Parathyroid adenoma (tissue), 2 donors: ENCODE measurements around the gene ZNF160.
A peak's percentile ranks its signal among the peaks of the same experiment; 100 is the strongest.
"Not testable (repeated sequence)": the region's sequence is repeated elsewhere in the genome, so short reads cannot be mapped to it uniquely, and the experiment has no call there.

Experiments used
- H2AFZ ChIP-seq: fragments of 300-600 bp; sonication (generic); one replicate; pipeline ENCODE4 v1.7.0; 2017; ENCODE audit warnings: antibody characterized with exemption, mild to moderate bottlenecking
- H3K27ac ChIP-seq: fragments of 300-600 bp; sonication (generic); one replicate; pipeline ENCODE4 v1.7.0; 2017
- H3K27me3 ChIP-seq: fragments of 300-600 bp; sonication (generic); one replicate; pipeline ENCODE4 v1.7.0; 2017; ENCODE audit warnings: low read length; ENCODE audit not compliant: control insufficient read depth, insufficient read depth
- H3K36me3 ChIP-seq: fragments of 300-600 bp; sonication (generic); one replicate; pipeline ENCODE4 v1.7.0; 2017; ENCODE audit warnings: low read length; ENCODE audit not compliant: control insufficient read depth, insufficient read depth
- H3K4me1 ChIP-seq: fragments of 300-600 bp; sonication (generic); one replicate; pipeline ENCODE4 v1.7.0; 2017; ENCODE audit warnings: control low read depth
- H3K4me2 ChIP-seq: fragments of 300-600 bp; sonication (generic); one replicate; pipeline ENCODE4 v1.7.0; 2017; ENCODE audit warnings: low read length
- H3K4me3 ChIP-seq: fragments of 300-600 bp; sonication (generic); one replicate; pipeline ENCODE4 v1.7.0; 2017; ENCODE audit warnings: low read depth, low read length
- H3K79me2 ChIP-seq: fragments of 300-600 bp; sonication (generic); one replicate; pipeline ENCODE4 v1.7.0; 2017; ENCODE audit warnings: control low read depth
- H3K9ac ChIP-seq: fragments of 300-600 bp; sonication (generic); one replicate; pipeline ENCODE4 v1.7.0; 2017; ENCODE audit warnings: mild to moderate bottlenecking
- H3K9me3 ChIP-seq: fragments of 300-600 bp; sonication (generic); one replicate; pipeline ENCODE4 v1.7.0; 2017; ENCODE audit warnings: low read length; ENCODE audit not compliant: control insufficient read depth
- TF ChIP-seq, protein P1 (sequence below): fragments of 300-600 bp; sonication (generic); IDR thresholded peaks from one replicate; pipeline ENCODE4 v1.7.0; 2017; ENCODE audit warnings: antibody characterized with exemption, mild to moderate bottlenecking
- donor health status: primary hyperparathyroidism.

Gene ZNF160

DNA sequence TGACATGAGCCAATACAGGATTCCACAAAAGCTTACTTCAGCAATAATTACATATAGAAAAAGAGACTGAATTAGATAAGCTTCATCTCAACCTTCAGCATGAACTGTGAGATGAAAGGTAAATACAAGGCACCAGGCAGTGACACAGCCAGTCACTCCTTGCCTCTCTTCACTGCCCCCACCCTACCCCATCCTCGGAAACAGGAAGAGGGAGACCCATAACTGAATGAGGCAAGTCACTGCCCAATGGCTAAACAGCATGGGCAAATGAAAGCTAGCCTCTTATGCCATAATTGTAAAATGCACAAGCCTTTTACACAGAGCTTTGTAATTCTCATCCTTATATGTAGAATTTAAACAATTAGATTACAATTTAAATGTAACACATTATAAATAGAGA, 1.7 kb downstream of the ZNF160 start:
- no peaks in the 10 kb centered on the region for H3K36me3 ChIP-seq
- no peak overlapping the region for H3K27ac ChIP-seq
- H3K9ac ChIP-seq = no peak overlapping the region
- H2AFZ ChIP-seq = no peak overlapping the region
- H3K27me3 ChIP-seq = no peaks in the 10 kb centered on the region
- TF ChIP-seq, protein P1, sequence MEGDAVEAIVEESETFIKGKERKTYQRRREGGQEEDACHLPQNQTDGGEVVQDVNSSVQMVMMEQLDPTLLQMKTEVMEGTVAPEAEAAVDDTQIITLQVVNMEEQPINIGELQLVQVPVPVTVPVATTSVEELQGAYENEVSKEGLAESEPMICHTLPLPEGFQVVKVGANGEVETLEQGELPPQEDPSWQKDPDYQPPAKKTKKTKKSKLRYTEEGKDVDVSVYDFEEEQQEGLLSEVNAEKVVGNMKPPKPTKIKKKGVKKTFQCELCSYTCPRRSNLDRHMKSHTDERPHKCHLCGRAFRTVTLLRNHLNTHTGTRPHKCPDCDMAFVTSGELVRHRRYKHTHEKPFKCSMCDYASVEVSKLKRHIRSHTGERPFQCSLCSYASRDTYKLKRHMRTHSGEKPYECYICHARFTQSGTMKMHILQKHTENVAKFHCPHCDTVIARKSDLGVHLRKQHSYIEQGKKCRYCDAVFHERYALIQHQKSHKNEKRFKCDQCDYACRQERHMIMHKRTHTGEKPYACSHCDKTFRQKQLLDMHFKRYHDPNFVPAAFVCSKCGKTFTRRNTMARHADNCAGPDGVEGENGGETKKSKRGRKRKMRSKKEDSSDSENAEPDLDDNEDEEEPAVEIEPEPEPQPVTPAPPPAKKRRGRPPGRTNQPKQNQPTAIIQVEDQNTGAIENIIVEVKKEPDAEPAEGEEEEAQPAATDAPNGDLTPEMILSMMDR = no peak
- H3K4me2 ChIP-seq = peak overlapping the region; percentile 7
- no peak overlapping the region for H3K4me3 ChIP-seq
- peaks cover 2% of the 10 kb centered on the region for H3K4me1 ChIP-seq
- H3K79me2 ChIP-seq = peaks cover 40% of the 10 kb centered on the region
- no peaks in the 10 kb centered on the region for H3K9me3 ChIP-seq

DNA sequence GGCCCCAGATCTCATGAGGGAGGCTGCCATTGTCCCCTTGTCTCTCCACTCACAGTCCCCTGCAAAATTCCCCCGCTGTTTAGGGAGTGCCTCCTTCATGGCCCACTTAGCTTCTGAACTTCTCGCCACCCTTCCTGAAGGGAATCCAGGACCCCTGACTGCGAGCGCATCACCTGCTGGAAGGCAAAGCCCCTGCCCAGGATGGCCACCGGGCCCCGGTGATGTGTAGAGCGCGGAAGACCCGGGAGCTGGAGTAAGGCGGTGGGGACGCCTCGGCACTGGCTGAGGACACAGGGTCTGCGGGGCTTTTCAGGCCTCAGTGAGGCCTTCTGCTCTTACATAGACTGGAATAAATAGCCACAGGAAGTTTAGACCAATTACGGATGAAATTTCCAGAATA, 4.7 kb downstream of the ZNF160 start:
- not testable (repeated sequence) for H3K9me3 ChIP-seq, H3K9ac ChIP-seq, H3K27ac ChIP-seq, H3K27me3 ChIP-seq, H3K36me3 ChIP-seq, H3K4me1 ChIP-seq, H3K4me3 ChIP-seq, H2AFZ ChIP-seq, H3K4me2 ChIP-seq
- peaks cover 44% of the 10 kb centered on the region for H3K79me2 ChIP-seq

DNA sequence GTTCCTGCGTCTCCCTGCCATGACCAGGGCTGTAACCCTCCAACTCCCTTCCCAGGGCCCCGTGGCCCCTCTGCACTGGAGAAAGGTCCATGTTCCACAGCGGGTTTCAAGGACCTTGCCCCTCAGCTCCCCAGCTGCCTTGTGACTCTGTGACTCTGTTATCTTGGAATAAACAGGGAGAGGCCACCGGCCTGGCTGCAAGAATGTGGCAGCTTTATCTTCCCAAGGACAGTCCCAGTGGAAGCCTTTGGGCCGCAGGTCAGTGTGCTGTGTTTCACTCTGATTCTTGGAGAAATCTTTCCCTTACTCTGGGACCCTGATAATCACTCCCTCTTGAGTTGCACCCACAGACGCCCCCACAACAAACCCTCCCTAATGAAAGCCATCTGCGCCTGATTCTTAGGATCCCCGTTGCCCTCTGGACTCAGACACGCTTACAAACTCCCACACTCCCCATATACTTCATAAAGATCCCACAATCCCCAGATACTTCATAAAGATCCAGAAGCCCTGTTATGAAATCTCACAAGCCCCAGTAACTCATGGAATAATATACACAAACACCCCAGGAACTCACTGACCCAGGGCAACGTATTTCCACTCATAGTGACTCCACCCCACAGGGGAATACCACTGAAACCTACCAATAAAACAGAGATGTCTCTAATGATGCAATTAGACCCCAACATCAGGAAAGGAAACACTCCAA, 6.1 kb downstream of the ZNF160 start:
- not testable (repeated sequence) for H3K36me3 ChIP-seq, H3K4me2 ChIP-seq, H3K9me3 ChIP-seq, H3K4me1 ChIP-seq, H3K4me3 ChIP-seq, H3K27ac ChIP-seq, H2AFZ ChIP-seq, H3K27me3 ChIP-seq, H3K9ac ChIP-seq
- H3K79me2 ChIP-seq = peaks cover 42% of the 10 kb centered on the region

DNA sequence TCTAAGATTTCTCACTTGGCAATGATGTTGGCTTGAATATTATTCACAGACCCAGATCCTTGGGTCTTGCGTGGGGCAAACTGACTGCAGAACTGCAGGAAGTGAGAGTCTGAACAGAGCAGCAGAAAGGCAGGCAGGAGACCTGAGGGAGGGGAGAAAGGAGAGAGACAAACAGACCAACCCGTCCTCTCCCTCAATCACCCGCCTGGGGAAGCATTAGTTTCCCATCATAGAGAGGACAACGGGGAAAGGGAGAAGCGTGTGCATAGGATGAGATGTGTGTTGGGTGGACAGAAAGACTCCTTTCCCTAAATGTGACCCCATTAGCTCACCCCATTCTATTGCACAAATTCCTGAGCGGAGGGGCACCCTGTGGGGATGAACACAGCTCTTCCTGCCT, 6.6 kb downstream of the ZNF160 start:
- not testable (repeated sequence) for H2AFZ ChIP-seq, H3K27me3 ChIP-seq, H3K36me3 ChIP-seq, H3K4me2 ChIP-seq, H3K9me3 ChIP-seq, H3K4me1 ChIP-seq, H3K9ac ChIP-seq, H3K4me3 ChIP-seq, H3K27ac ChIP-seq
- H3K79me2 ChIP-seq = peaks cover 42% of the 10 kb centered on the region

DNA sequence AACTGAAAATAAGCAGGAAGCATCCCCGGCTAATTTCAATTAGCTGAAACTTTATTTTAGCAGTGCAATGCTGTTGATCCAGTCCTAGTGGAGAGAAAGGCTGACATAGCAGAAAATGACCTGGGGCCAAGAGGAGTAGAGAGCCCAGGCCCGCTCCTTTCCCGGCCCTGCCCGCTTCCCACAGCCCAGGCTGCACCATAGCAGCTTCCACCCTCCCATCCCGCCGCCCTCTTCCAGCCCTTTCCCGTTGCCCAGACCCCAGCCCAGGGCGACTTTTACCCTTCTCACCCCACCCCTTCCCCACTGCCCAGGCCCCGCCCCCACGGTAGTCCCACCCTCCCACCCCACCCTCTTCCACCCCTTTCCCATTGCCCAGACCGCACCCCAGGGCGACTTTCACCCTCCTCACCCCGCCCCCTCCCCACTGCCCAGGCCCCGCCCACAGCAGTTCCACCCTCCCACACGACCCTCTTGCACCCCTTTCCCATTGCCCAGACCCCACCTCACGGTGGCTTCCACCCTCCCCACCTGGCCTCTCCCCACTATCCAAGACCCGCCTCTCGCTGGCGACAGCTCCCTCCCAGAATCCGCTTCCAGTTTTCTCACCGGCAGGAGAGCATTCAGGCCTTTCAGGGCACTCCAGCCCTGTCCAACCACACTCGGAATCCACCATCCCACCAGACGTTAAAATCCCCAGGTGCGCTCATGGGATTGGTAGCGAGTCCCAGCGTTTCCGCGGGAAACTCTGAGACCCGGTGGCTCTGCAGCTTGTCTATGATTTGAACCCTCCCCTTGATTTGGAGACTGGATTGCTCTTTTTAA, 8.3 kb downstream of the ZNF160 start:
- no peaks in the 10 kb centered on the region for H3K36me3 ChIP-seq
- TF ChIP-seq, protein P1 = no peak
- no peak overlapping the region for H2AFZ ChIP-seq
- H3K9ac ChIP-seq = no peak overlapping the region
- no peak overlapping the region for H3K4me3 ChIP-seq
- H3K4me2 ChIP-seq = no peak overlapping the region
- no peak overlapping the region for H3K27ac ChIP-seq
- no peaks in the 10 kb centered on the region for H3K27me3 ChIP-seq
- H3K4me1 ChIP-seq = no peaks in the 10 kb centered on the region
- H3K9me3 ChIP-seq = no peaks in the 10 kb centered on the region
- H3K79me2 ChIP-seq = peaks cover 43% of the 10 kb centered on the region

DNA sequence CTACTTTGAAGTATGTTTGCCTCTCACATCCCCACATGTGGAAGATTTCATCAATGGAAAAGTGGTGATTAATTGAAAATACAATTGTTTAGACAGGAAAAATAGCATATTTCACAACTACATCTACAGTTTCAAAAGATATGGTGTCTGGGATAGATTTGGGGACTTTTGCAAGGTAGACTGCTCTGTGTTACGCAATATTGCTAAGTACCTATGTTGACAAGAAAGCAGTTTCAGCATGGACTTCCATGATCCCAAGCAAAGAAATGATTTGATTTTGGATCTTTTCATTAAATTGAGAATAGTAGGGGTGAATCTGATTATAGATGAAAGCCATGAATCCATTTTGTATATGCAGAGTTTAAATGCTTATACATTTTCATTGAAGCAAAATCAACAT, 10.5 kb downstream of the ZNF160 start:
- Histone ChIP-seq H3K79me2 (peaks cover 32% of the 10 kb centered on the region), H3K27ac (no peak overlapping the region), H3K36me3 (no peaks in the 10 kb centered on the region), H3K4me1 (no peaks in the 10 kb centered on the region), H2AFZ (no peak overlapping the region), H3K4me2 (no peak overlapping the region), H3K4me3 (no peak overlapping the region), H3K27me3 (no peaks in the 10 kb centered on the region), H3K9ac (no peak overlapping the region), H3K9me3 (no peaks in the 10 kb centered on the region)
- TF ChIP-seq, protein P1 = no peak
